GM18868 (cell line): ENCODE data around the gene CCR5AS.
"Not testable (repeated sequence)": the region's sequence is repeated elsewhere in the genome, so short reads cannot be mapped to it uniquely, and the experiment has no call there.

ENCODE experiments used
- ATAC-seq: cut with Tn5 transposase; IDR thresholded peaks from one replicate; pipeline ENCODE4 v1.9.1; 2021; ENCODE audit warnings: mild to moderate bottlenecking, moderate library complexity; ENCODE audit not compliant: unreplicated experiment

The CCR5AS gene

GRCh38 chr3:46429671-46430070, 22.8 kb upstream of the CCR5AS start:
- no peak for ATAC-seq

- no peak for ATAC-seq
Observed at GRCh38 chr3:46429250-46429649, 22.4 kb upstream of the CCR5AS start.

- ATAC-seq = no peak
Observed at GRCh38 chr3:46427916-46428833, 21.3 kb upstream of the CCR5AS start.

GRCh38 chr3:46427404-46427803, 20.5 kb upstream of the CCR5AS start:
- ATAC-seq = not testable (repeated sequence)

DNA sequence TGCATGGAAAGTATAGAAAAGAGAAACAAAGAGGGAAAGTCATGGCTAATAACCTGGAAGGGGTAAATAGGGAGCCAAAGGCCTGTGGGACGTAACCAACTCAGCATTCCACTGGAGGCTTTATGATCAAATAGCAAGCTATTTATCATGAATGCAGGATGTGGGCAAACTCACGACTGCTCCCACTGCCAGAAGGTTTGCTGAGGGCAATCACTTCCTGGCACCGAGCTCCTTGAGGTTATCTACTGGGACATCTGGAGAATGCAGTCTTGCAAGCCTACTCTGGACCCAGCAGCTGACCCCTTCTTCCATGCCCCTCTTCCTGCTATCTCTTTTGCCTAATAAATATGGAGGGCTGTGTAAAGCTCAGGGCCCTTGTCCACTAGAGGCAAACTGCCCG, 19.6 kb upstream of the CCR5AS start:
- not testable (repeated sequence) for ATAC-seq

DNA sequence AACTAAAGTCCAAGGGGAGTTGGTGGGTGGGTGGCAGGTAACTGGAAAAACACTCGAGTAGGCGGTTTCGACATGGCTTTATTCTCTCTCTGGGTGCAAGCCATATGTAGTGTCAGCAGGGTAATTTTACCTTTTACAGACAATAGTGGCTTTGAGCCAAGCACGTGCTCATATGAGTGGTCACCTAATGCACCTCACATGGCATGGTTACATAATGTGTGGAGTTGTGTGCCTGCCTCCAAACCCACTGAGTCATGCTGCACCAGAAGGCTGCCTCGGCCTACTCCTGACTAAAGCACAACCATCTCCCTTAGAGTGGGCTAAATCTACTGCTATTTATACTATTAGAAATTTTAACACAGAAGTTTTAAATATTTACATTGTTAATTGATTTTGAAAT, 16.7 kb upstream of the CCR5AS start:
- ATAC-seq = no peak

GRCh38 chr3:46422617-46423016, 15.8 kb upstream of the CCR5AS start:
- no peak for ATAC-seq

DNA sequence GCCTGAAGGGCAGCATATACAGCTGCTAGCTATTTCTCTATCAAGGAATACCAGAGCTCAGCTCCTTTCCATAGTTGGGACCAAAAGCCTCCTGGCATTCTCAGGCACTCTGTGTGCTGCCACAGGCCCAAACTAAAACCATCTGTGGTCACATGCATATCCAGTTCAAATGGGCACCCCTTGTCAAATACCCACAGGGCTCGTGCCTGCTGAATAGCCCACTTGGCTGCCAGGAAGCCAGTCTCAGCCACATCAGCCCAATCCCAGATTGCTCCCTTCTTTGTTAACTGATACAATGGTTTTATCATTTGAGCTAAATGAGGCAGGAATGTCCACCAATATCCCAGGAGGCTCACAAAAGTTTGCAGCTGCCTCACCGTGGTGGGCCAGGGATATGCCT, 14.1 kb upstream of the CCR5AS start:
- ATAC-seq = no peak

DNA sequence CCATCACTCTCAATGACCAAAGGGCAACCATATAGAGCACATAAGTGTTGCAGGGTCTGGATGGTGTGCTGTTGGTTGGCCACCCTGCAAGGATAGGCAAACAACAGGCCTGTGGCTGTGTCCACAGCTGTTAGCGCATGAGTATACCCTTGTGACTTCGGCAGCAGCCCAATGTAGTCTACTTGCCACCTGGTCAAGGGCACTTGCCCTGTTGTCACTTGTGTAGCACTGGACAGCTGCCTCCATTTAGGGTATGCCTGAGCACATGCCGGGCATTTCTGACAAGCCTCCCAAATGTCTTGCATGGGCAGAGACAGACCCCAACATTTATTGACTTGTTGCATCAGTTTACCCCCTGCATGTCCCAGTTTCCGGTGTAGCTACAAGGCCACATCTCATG, 12.9 kb upstream of the CCR5AS start:
- no peak for ATAC-seq

- no peak for ATAC-seq
Observed at GRCh38 chr3:46417841-46418611, 11.2 kb upstream of the CCR5AS start.

DNA sequence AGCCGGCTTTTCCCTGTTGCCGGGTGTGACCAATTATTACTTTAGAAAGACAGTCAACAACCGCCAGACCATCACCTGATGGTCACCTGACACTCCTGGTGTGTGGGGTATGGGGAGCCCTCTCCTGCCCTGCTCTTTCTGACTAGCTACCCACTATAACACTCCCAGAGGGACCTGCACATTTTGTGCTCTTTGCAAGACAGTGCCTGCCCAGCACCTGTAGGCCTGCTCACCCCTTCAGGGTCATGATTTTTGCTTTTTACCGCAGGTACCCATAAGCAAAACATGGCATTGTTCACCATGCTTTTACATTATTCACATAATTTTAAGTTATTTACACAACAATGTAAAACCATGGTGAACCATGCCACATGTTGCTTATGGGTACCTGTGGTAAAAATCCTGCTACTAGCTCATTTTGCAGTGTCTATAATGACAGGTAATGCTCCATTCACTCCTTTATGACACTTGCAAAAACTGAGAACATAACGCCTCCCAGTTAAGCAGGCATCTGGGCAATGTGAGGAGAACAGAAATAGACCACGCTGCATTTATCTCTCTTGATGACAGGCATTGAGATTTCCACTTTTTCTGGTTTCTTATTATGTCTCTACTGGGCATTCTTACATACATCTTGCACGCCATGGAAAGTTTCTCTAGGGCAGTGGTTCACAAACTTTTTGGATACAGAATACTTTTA, 10.1 kb upstream of the CCR5AS start:
- ATAC-seq = no peak

GRCh38 chr3:46416125-46416810, 9.4 kb upstream of the CCR5AS start:
- ATAC-seq = no peak

- ATAC-seq = no peak
Observed at GRCh38 chr3:46414739-46415138, 7.9 kb upstream of the CCR5AS start.

- ATAC-seq = no peak
Observed at GRCh38 chr3:46413951-46414350, 7.1 kb upstream of the CCR5AS start.

DNA sequence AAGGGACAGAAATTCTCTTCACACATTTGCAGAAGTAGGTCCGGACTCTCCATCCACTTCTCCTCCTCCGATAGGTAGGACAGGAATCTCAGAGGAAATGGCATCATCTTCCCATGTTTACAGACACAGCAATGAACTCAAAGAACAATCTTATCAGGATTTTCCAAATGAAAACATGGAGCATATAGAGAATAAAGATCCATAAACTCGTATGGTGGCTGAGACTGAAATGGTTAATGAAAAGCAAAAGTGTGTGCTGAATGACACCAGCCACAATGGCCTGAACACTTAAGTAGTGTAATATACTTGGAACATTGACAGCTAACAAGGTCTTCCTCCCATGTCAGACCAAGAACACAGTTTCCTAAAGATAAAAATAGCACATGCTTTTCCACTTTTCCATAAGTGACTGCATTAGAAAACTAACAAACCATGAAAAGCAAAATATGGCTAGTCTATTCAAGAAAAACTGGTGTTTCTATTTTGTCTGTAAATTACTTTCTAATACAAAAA, 6.0 kb upstream of the CCR5AS start:
- ATAC-seq = no peak

DNA sequence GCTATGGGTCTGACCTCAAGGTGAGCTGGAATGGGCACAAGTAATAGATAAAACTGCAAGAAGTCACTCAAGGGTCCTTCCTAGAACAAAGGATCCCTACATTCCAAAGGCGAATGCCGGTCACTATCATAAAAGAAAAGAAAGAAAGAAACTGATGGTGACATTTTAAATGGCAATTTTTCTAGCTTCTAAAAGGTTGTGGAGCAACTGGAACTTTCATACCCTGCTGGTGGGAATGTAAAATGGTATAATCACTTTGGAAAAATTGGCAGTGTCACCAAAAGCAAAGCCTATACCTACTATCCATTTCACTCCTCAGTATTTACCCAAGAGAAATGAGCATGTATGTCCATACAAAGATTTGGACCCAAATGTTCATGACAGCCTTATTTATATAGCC, 4.4 kb upstream of the CCR5AS start:
- ATAC-seq = no peak

- no peak for ATAC-seq
Observed at GRCh38 chr3:46410669-46411068, 3.8 kb upstream of the CCR5AS start.

DNA sequence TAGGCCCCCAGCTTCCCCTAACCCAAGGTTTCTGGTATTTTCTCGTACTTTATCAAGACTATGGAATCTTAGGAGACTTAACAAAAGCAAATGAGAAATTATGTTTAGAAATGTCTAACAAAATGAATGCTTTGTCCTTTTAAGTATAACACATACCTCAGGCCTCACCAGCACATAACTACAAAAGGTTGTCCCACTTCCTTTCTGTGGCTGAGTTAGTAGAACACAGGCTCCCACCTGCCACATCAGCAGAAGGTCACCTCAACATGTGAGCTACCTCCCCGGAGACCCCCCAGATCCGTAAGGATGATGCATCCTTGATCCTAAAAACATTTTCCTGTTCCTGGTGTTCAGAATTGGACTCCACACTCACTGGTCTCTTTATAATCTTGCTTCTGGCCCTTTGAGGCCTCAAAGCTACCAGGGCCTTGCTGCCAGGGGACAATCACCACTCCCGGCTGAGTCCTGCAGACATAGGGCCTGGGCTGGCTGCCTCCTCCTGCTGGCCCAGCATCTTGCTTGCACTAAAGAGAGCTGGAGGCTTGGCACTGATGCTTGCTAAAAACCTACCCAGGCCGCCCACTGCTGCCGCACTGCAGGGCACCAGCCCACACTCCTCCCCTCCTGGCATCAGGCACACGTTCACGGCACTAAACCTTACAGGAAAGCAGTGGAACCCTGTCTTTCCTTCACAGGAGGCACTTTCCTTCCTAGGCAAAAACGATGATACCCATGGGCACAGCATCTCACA, 3.0 kb upstream of the CCR5AS start:
- ATAC-seq = no peak

- no peak for ATAC-seq
Observed at GRCh38 chr3:46408853-46409252, 2.0 kb upstream of the CCR5AS start.

DNA sequence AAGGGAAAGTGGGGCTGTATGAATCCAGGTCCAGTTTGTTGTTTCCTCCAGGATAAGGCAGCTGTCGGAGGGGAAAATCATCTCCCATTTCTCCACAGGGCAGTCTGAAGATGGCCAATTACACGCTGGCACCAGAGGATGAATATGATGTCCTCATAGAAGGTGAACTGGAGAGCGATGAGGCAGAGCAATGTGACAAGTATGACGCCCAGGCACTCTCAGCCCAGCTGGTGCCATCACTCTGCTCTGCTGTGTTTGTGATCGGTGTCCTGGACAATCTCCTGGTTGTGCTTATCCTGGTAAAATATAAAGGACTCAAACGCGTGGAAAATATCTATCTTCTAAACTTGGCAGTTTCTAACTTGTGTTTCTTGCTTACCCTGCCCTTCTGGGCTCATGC, 1.1 kb upstream of the CCR5AS start:
- no peak for ATAC-seq
